GM23338 (cell line): ENCODE measurements around the gene ECE2.

Source experiments
- CREB1 ChIP-seq: fragments of 250-450 bp; sonication (Bioruptor Pico); IDR thresholded peaks from 2 replicates; pipeline ENCODE4 v1.5.0; 2020; ENCODE audit warnings: low read depth, mild to moderate bottlenecking, moderate library complexity
- ETS1 ChIP-seq: IDR thresholded peaks from 2 replicates; pipeline ENCODE4 v1.6.1; 2016; ENCODE audit warnings: antibody characterized with exemption
- EZH2 ChIP-seq: fragments of 200-600 bp; sonication (generic); IDR thresholded peaks from one replicate; pipeline ENCODE4 v1.8.0; 2017; ENCODE audit warnings: antibody characterized with exemption, mild to moderate bottlenecking, low read depth; ENCODE audit not compliant: unreplicated experiment
- EZH2phosphoT487 ChIP-seq: fragments of 200-600 bp; sonication (generic); IDR thresholded peaks from one replicate; pipeline ENCODE4 v1.8.1; 2018; ENCODE audit warnings: antibody characterized with exemption; ENCODE audit not compliant: unreplicated experiment
- JUNB ChIP-seq: IDR thresholded peaks from one replicate; pipeline ENCODE4 v1.6.1; 2016; ENCODE audit warnings: antibody characterized with exemption; ENCODE audit not compliant: unreplicated experiment
- NANOG ChIP-seq: IDR thresholded peaks from 2 replicates; pipeline ENCODE4 v1.6.1; 2016; ENCODE audit warnings: antibody characterized with exemption, borderline replicate concordance
- POLR2AphosphoS5 ChIP-seq: IDR thresholded peaks from 2 replicates; pipeline ENCODE4 v1.6.1; 2016; ENCODE audit warnings: antibody characterized with exemption, low read depth
- STAT1 ChIP-seq: IDR thresholded peaks from one replicate; pipeline ENCODE4 v1.6.1; 2016; ENCODE audit warnings: antibody characterized with exemption; ENCODE audit not compliant: unreplicated experiment
- ZNF114 ChIP-seq: fragments of 250-450 bp; sonication (Bioruptor Pico); IDR thresholded peaks from 2 replicates; pipeline ENCODE4 v1.5.0; 2020; ENCODE audit warnings: mild to moderate bottlenecking, moderate library complexity
- ZNF331 ChIP-seq: fragments of 250-450 bp; sonication (Bioruptor Pico); IDR thresholded peaks from 2 replicates; pipeline ENCODE4 v1.5.0; 2020; ENCODE audit warnings: low read depth, mild to moderate bottlenecking, moderate library complexity
- TF ChIP-seq, protein P1 (sequence below), 2 experiments: fragments of 200-600 bp in 1 of 2; sonication (generic) in 1 of 2; conservative IDR thresholded peaks; 2 replicates each; pipeline versions ENCODE4 v1.5.1 to v1.6.1; 2016 to 2017; ENCODE audit warnings: antibody characterized with exemption in 2 of 2, low read depth in 2 of 2, mild to moderate bottlenecking in 2 of 2, moderate library complexity in 1 of 2
- TF ChIP-seq, protein P2 (sequence below): IDR thresholded peaks from one replicate; pipeline ENCODE4 v1.6.1; 2018; ENCODE audit warnings: antibody characterized with exemption; ENCODE audit not compliant: unreplicated experiment

DNA sequence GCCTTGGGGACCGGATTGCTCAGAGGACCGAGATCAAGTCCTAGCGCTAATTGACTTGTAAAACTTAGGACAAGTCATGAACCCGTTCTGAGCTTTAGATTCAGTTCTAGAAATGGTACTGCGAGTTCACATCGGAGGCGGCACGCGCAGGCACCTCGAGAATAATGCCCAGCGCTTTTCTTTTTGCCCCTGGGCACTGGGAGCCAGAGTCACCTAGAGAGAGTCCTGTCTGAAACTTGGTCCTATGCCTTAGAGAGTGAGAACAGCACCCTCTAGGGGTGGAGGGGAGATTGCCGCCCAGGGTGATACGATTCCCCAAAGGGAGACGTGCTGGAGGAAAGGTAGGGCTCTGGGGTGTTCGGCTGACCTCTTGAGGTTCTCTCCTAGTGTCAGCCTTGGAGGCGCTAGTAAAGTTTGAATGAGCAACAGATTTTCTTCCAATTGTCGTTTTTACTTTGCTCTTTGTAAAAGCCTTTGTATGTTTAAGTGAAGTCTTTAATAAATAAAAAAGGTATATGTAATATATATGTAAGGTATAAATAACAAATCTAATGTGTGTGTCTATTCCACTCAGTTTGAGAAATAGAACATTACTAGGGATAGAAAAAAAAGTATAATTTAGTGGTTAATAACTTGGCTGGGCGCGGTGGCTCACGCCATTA is 25.5 kb upstream of the ECE2 start:
- TF ChIP-seq EZH2phosphoT487 (no peak), POLR2AphosphoS5 (peak; percentile 22; the same call in 1 of the 2 replicates), JUNB (no peak), CREB1 (CRISPR knock-in tag) (no peak), EZH2 (no peak), ETS1 (no peak), ZNF331 (CRISPR knock-in tag) (no peak), NANOG (no peak), ZNF114 (CRISPR knock-in tag) (no peak), STAT1 (no peak)
- TF ChIP-seq, protein P1, sequence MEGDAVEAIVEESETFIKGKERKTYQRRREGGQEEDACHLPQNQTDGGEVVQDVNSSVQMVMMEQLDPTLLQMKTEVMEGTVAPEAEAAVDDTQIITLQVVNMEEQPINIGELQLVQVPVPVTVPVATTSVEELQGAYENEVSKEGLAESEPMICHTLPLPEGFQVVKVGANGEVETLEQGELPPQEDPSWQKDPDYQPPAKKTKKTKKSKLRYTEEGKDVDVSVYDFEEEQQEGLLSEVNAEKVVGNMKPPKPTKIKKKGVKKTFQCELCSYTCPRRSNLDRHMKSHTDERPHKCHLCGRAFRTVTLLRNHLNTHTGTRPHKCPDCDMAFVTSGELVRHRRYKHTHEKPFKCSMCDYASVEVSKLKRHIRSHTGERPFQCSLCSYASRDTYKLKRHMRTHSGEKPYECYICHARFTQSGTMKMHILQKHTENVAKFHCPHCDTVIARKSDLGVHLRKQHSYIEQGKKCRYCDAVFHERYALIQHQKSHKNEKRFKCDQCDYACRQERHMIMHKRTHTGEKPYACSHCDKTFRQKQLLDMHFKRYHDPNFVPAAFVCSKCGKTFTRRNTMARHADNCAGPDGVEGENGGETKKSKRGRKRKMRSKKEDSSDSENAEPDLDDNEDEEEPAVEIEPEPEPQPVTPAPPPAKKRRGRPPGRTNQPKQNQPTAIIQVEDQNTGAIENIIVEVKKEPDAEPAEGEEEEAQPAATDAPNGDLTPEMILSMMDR (conservative IDR thresholded peaks at IDR 0.05; ENCODE audit: low read depth in 2 of 2) = peak; percentile 93 to 98
- TF ChIP-seq, protein P2, sequence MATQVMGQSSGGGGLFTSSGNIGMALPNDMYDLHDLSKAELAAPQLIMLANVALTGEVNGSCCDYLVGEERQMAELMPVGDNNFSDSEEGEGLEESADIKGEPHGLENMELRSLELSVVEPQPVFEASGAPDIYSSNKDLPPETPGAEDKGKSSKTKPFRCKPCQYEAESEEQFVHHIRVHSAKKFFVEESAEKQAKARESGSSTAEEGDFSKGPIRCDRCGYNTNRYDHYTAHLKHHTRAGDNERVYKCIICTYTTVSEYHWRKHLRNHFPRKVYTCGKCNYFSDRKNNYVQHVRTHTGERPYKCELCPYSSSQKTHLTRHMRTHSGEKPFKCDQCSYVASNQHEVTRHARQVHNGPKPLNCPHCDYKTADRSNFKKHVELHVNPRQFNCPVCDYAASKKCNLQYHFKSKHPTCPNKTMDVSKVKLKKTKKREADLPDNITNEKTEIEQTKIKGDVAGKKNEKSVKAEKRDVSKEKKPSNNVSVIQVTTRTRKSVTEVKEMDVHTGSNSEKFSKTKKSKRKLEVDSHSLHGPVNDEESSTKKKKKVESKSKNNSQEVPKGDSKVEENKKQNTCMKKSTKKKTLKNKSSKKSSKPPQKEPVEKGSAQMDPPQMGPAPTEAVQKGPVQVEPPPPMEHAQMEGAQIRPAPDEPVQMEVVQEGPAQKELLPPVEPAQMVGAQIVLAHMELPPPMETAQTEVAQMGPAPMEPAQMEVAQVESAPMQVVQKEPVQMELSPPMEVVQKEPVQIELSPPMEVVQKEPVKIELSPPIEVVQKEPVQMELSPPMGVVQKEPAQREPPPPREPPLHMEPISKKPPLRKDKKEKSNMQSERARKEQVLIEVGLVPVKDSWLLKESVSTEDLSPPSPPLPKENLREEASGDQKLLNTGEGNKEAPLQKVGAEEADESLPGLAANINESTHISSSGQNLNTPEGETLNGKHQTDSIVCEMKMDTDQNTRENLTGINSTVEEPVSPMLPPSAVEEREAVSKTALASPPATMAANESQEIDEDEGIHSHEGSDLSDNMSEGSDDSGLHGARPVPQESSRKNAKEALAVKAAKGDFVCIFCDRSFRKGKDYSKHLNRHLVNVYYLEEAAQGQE = no peak
